Thoracic aorta (tissue), 2 donors: ENCODE results near the gene PPFIA3. TPM values are rescaled to one million over a fixed set of nuclear protein-coding genes. Genes with fewer than 3 reads are reported as not detected.

Source experiments
- ATAC-seq: fragments of 150-250 bp; one replicate; pipeline ENCODE4 v1.8.0; 2017; ENCODE audit warnings: low read depth; ENCODE audit not compliant: insufficient number of reproducible peaks, low FRiP score
- DNase-seq: peaks from one replicate; pipeline ENCODE4 v3.0.0-alpha.2; 2020; ENCODE audit warnings: low spot score
- H3K27ac ChIP-seq, 2 donors: fragments of 200-600 bp; sonication (generic); 1 replicate in 1 of 2; 2 replicates in 1 of 2; pipeline ENCODE4 v1.5.1; 2016; ENCODE audit warnings: mild to moderate bottlenecking in 2 of 2, moderate library complexity in 2 of 2
- H3K27me3 ChIP-seq: fragments of 200-600 bp; sonication (generic); replicated peaks from 2 replicates; pipeline ENCODE4 v1.6.0; 2016; ENCODE audit warnings: mild to moderate bottlenecking; ENCODE audit not compliant: insufficient read depth
- H3K36me3 ChIP-seq: fragments of 200-600 bp; sonication (generic); one replicate; pipeline ENCODE4 v1.5.1; 2016
- H3K4me1 ChIP-seq, 2 donors: fragments of 200-600 bp; sonication (generic); 1 replicate in 1 of 2; 2 replicates in 1 of 2; pipeline versions ENCODE4 v1.5.1 to v1.6.0; 2016; ENCODE audit warnings: low read depth in 2 of 2, mild to moderate bottlenecking in 1 of 2; ENCODE audit not compliant: control insufficient read depth in 1 of 2
- H3K4me3 ChIP-seq: fragments of 200-600 bp; sonication (generic); 2 replicates; pipeline ENCODE4 v1.5.1; 2016; ENCODE audit warnings: mild to moderate bottlenecking
- H3K9me3 ChIP-seq: fragments of 200-600 bp; sonication (generic); 2 replicates; pipeline ENCODE4 v1.5.1; 2016
- CTCF ChIP-seq: fragments of 200-600 bp; sonication (generic); IDR thresholded peaks from one replicate; pipeline ENCODE4 v1.5.1; 2019; ENCODE audit warnings: antibody characterized with exemption
- total RNA-seq, 2 donors: library from RNA; depleted of rRNA; stranded (reverse); fragments of >200 nt; gene quantifications; one replicate each; pipeline versions ENCODE4 v1.1.0 to v1.2.3, GENCODE V29; 2016

Gene PPFIA3
- total RNA-seq, 2 donors from 2014 or later: 2.7 to 5.0 TPM

DNA sequence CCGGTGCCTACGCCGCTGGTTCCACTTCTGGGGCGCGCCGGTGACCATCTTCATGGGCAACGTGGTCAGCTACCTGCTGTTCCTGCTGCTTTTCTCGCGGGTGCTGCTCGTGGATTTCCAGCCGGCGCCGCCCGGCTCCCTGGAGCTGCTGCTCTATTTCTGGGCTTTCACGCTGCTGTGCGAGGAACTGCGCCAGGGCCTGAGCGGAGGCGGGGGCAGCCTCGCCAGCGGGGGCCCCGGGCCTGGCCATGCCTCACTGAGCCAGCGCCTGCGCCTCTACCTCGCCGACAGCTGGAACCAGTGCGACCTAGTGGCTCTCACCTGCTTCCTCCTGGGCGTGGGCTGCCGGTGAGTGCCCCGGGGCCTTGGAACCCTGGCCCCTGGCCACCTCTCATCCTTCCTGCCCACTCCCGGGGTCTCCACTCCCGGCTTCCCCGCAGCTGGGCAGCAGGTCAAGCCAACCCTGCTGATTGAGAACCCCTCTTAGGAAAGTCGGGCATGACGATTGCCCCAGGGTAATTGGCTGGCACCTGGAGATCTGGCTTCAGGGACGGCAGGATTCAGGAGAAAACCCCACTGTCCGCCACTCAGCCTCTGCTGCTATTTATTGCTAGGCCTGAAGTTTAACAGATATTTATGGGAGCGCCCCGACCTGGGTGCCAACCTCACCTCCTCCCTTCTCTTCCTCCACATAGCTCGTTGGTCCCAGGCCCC, 77.3 kb downstream of the PPFIA3 start:
- Histone ChIP-seq H3K4me3 (peak overlapping the region; percentile 54), H3K9me3 (no peaks in the 10 kb centered on the region), H3K27ac (peak overlapping the region in 1 of 2 donors; percentile 26), H3K27me3 (no peaks in the 10 kb centered on the region), H3K4me1 (peaks cover 0 to 5% of the 10 kb centered on the region in 2 donors), H3K36me3 (peaks cover 34% of the 10 kb centered on the region)
- no peak for TF ChIP-seq CTCF
- DNase-seq (no peak), ATAC-seq (no peak)

DNA sequence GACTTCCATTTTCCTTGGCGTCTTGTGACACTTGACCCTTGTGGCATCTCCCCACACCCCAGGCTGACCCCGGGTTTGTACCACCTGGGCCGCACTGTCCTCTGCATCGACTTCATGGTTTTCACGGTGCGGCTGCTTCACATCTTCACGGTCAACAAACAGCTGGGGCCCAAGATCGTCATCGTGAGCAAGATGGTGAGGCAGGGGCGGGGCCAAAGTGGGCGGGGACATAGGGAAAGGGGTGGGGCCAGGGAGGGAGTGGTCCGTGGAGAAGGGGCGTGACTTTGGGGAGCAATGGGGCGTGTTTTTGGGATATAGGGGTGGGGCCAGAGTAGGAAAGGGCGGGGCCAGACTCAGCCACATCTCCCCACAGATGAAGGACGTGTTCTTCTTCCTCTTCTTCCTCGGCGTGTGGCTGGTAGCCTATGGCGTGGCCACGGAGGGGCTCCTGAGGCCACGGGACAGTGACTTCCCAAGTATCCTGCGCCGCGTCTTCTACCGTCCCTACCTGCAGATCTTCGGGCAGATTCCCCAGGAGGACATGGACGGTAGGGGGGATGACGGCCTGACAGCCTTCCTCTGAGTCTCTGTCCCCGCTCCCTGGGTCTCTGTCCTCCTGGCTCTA, 81.0 kb downstream of the PPFIA3 start:
- H3K27me3 ChIP-seq: no peaks in the 10 kb centered on the region
- no peak for TF ChIP-seq CTCF
- no peak for DNase-seq
- H3K9me3 ChIP-seq: no peaks in the 10 kb centered on the region
- H3K27ac ChIP-seq: no peak overlapping the region
- no peak for ATAC-seq
- peaks cover 0 to 5% of the 10 kb centered on the region in 2 donors for H3K4me1 ChIP-seq
- H3K36me3 ChIP-seq: peaks cover 34% of the 10 kb centered on the region
- no peak overlapping the region for H3K4me3 ChIP-seq

Other genes with a start within 250 kb of the PPFIA3 start
- 100 to 1,000 TPM; 108 to 139 TPM for gene PPP1R15A, start 247.1 kb upstream of the PPFIA3 start, total RNA-seq
- gene TULP2, start 220.8 kb upstream of the PPFIA3 start, total RNA-seq: under 1 TPM; 0.27 to 0.78 TPM
- 100 to 1,000 TPM; 415 to 671 TPM for gene NUCB1, start 219.2 kb upstream of the PPFIA3 start, total RNA-seq
- gene DHDH, start 185.8 kb upstream of the PPFIA3 start, total RNA-seq: 1 to 10 TPM in 1 of 2 donors, not detected in 1; 3.7 TPM
- 100 to 1,000 TPM in 1 of 2 donors, 10 to 100 TPM in 1; 53.1 to 104 TPM for gene BAX, start 164.7 kb upstream of the PPFIA3 start, total RNA-seq
- gene FTL, start 154.2 kb upstream of the PPFIA3 start, total RNA-seq: 1,000 to 10,000 TPM; 3,403 to 7,108 TPM
- gene GYS1, start 126.2 kb upstream of the PPFIA3 start, total RNA-seq: 10 to 100 TPM; 30.1 to 44.4 TPM
- gene RUVBL2, start 125.7 kb upstream of the PPFIA3 start, total RNA-seq: 10 to 100 TPM; 51.6 to 52.3 TPM
- not detected for gene LHB, start 102.5 kb upstream of the PPFIA3 start, total RNA-seq
- not detected for gene CGB3, start 95.2 kb upstream of the PPFIA3 start, total RNA-seq
- gene CGB2, start 87.7 kb upstream of the PPFIA3 start, total RNA-seq: not detected
- gene CGB1, start 82.6 kb upstream of the PPFIA3 start, total RNA-seq: not detected
- gene CGB5, start 75.7 kb upstream of the PPFIA3 start, total RNA-seq: not detected
- gene CGB8, start 70.4 kb upstream of the PPFIA3 start, total RNA-seq: not detected
- not detected for gene CGB7, start 61.8 kb upstream of the PPFIA3 start, total RNA-seq
- not detected for gene NTF4, start 54.7 kb upstream of the PPFIA3 start, total RNA-seq
- gene KCNA7, start 46.8 kb upstream of the PPFIA3 start, total RNA-seq: not detected
- 100 to 1,000 TPM; 339 to 438 TPM for gene SNRNP70, start 34.1 kb upstream of the PPFIA3 start, total RNA-seq
- gene LIN7B, start 5.2 kb upstream of the PPFIA3 start, total RNA-seq: 10 to 100 TPM in 1 of 2 donors, not detected in 1; 19.8 TPM
- not detected for gene C19orf73, start 401 bp upstream of the PPFIA3 start, total RNA-seq
- gene HRC, start 35.9 kb downstream of the PPFIA3 start, total RNA-seq: 1 to 10 TPM; 2.2 to 6.5 TPM
- gene TRPM4, start 38.2 kb downstream of the PPFIA3 start, total RNA-seq: 10 to 100 TPM; 48.3 to 65.9 TPM
- gene SLC6A16, start 205.6 kb downstream of the PPFIA3 start, total RNA-seq: 1 to 10 TPM; 2.4 to 2.8 TPM
- 10 to 100 TPM; 29.8 to 33.0 TPM for gene CD37, start 215.9 kb downstream of the PPFIA3 start, total RNA-seq
- gene TEAD2, start 242.9 kb downstream of the PPFIA3 start, total RNA-seq: 10 to 100 TPM; 26.4 to 41.3 TPM
- gene DKKL1, start 244.3 kb downstream of the PPFIA3 start, total RNA-seq: under 1 TPM in 1 of 2 donors, not detected in 1; 0.95 TPM